H1 (cell line): Measurements from ENCODE around the gene PSMA5. TPM values are rescaled to one million over a fixed set of nuclear protein-coding genes. Genes with fewer than 3 reads are reported as not detected.
A peak's percentile ranks its signal among the peaks of the same experiment; 100 is the strongest.

Experiments used
- CTCF ChIA-PET: fragments of 300-600 bp; sonication (Branson Sonifier 250); formaldehyde crosslinking; loops from one replicate; lab custom pipeline; 2021; ENCODE audit not compliant: partially characterized antibody; lab: Charles Lee
- POLR2A ChIA-PET: fragments of 300-600 bp; sonication (Branson Sonifier 250); formaldehyde crosslinking; loops from one replicate; lab custom pipeline; 2021; ENCODE audit warnings: inconsistent platforms; ENCODE audit not compliant: partially characterized antibody; lab: Charles Lee
- DNase-seq, 2 experiments: peaks; one replicate each; pipeline versions ENCODE4 v3.0.0 to v3.0.0-alpha.2; 2010 to 2022; ENCODE audit warnings: low spot score in 2 of 2, low read depth in 1 of 2, mixed read lengths in 1 of 2
- FAIRE-seq: peaks from 2 replicates; lab custom pipeline; 2011; peaks lifted over from hg19 to GRCh38; lab: Jason Lieb, UNC
- H2AFZ ChIP-seq: 2 replicates; pipeline ENCODE4 v1.8.1; 2012; ENCODE audit warnings: low read length, inconsistent platforms
- H2AK5ac ChIP-seq: 2 replicates; pipeline ENCODE4 v1.6.1; 2013; ENCODE audit warnings: low read depth, low read length
- H2BK120ac ChIP-seq: replicated peaks from 2 replicates; pipeline ENCODE3; 2013; ENCODE audit warnings: low read depth, low read length, inconsistent platforms
- H2BK12ac ChIP-seq: 2 replicates; pipeline ENCODE4 v1.6.1; 2013; ENCODE audit warnings: low read depth, low read length
- H2BK15ac ChIP-seq: 2 replicates; pipeline ENCODE4 v1.6.1; 2013; ENCODE audit warnings: low read length
- H2BK20ac ChIP-seq: 2 replicates; pipeline ENCODE4 v1.6.1; 2013; ENCODE audit warnings: low read length
- H2BK5ac ChIP-seq: 2 replicates; pipeline ENCODE4 v1.6.1; 2013; ENCODE audit warnings: low read depth, low read length
- H3K14ac ChIP-seq: 2 replicates; pipeline ENCODE4 v1.6.1; 2013; ENCODE audit warnings: inconsistent platforms; ENCODE audit not compliant: insufficient read length
- H3K18ac ChIP-seq: 2 replicates; pipeline ENCODE4 v1.6.1; 2013; ENCODE audit warnings: low read length; ENCODE audit errors: extremely low read depth
- H3K23ac ChIP-seq: 2 replicates; pipeline ENCODE4 v1.6.1; 2013; ENCODE audit warnings: inconsistent platforms; ENCODE audit not compliant: insufficient read length
- H3K23me2 ChIP-seq: 2 replicates; pipeline ENCODE4 v1.6.1; 2013; ENCODE audit warnings: low read depth, low read length
- H3K27ac ChIP-seq: 2 replicates; pipeline ENCODE4 v1.6.1; 2011; ENCODE audit warnings: low read depth, low read length, inconsistent platforms
- H3K27me3 ChIP-seq, 4 experiments: replicated peaks in 1 of 4; 1 replicate in 1 of 4; 2 replicates in 3 of 4; pipeline versions ENCODE4 v1.6.1 to v1.8.1; 2011 to 2013; ENCODE audit warnings: low read length in 3 of 4, mild to moderate bottlenecking in 3 of 4, inconsistent platforms in 2 of 4, mixed read lengths in 2 of 4, moderate library complexity in 1 of 4; ENCODE audit not compliant: control insufficient read depth in 3 of 4, insufficient read depth in 3 of 4; ENCODE audit errors: extremely low read depth in 1 of 4
- H3K36me3 ChIP-seq, 4 experiments: 2 replicates each; pipeline versions ENCODE4 v1.6.1 to v1.8.1; 2011 to 2013; ENCODE audit warnings: mild to moderate bottlenecking in 4 of 4, low read length in 3 of 4, moderate library complexity in 2 of 4, control low read depth in 1 of 4, inconsistent platforms in 1 of 4; ENCODE audit not compliant: insufficient read depth in 4 of 4, control insufficient read depth in 2 of 4
- H3K4ac ChIP-seq: replicated peaks from 2 replicates; pipeline ENCODE3; 2013; ENCODE audit warnings: low read length, low read depth, mixed read lengths, inconsistent platforms; ENCODE audit not compliant: insufficient read length
- H3K4me1 ChIP-seq, 4 experiments: replicated peaks in 1 of 4; 1 replicate in 1 of 4; 2 replicates in 3 of 4; pipeline versions ENCODE4 v1.6.1 to v1.8.1; 2011 to 2013; ENCODE audit warnings: low read length in 3 of 4, inconsistent platforms in 2 of 4, mixed read lengths in 1 of 4; ENCODE audit not compliant: insufficient read depth in 4 of 4, control insufficient read depth in 3 of 4
- H3K4me2 ChIP-seq, 2 experiments: 2 replicates each; pipeline versions ENCODE4 v1.6.1 to v1.8.1; 2011 to 2013; ENCODE audit warnings: low read depth in 2 of 2, low read length in 2 of 2, control low read depth in 1 of 2, inconsistent platforms in 1 of 2, mild to moderate bottlenecking in 1 of 2; ENCODE audit not compliant: insufficient read depth in 1 of 2
- H3K4me3 ChIP-seq, 4 experiments: fragments of 200-600, 300-600 bp in 1 of 4; sonication (generic), shearing (Covaris generic), sonication (Bioruptor Twin) in 1 of 4; 2 replicates each; pipeline versions ENCODE4 v1.5.1 to v1.8.1; 2011 to 2016; ENCODE audit warnings: low read length in 4 of 4, low read depth in 3 of 4, control low read depth in 2 of 4, inconsistent platforms in 2 of 4, mild to moderate bottlenecking in 2 of 4, mixed read lengths in 1 of 4, moderate library complexity in 1 of 4; ENCODE audit not compliant: insufficient read depth in 2 of 4; ENCODE audit errors: extremely low read depth in 1 of 4
- H3K56ac ChIP-seq: replicated peaks from 2 replicates; pipeline ENCODE3; 2013; ENCODE audit warnings: low read depth, mild to moderate bottlenecking, mixed read lengths, low read length, inconsistent platforms; ENCODE audit not compliant: insufficient read length
- H3K79me1 ChIP-seq: 2 replicates; pipeline ENCODE4 v1.6.1; 2013; ENCODE audit warnings: low read depth, low read length, control low read depth
- H3K79me2 ChIP-seq, 2 experiments: 2 replicates each; pipeline versions ENCODE4 v1.6.1 to v1.8.1; 2012 to 2013; ENCODE audit warnings: low read length in 2 of 2, mild to moderate bottlenecking in 2 of 2, inconsistent platforms in 1 of 2; ENCODE audit not compliant: insufficient read depth in 2 of 2, control insufficient read depth in 1 of 2
- H3K9ac ChIP-seq, 4 experiments: replicated peaks in 1 of 4; 1 replicate in 1 of 4; 2 replicates in 3 of 4; pipeline versions ENCODE4 v1.6.1 to v1.8.1; 2011 to 2013; ENCODE audit warnings: low read depth in 3 of 4, low read length in 3 of 4, control low read depth in 2 of 4, mild to moderate bottlenecking in 2 of 4, moderate library complexity in 2 of 4, inconsistent platforms in 1 of 4; ENCODE audit errors: extremely low read depth in 1 of 4
- H3K9me3 ChIP-seq, 2 experiments: 2 replicates each; pipeline versions ENCODE4 v1.6.1 to v1.8.1; 2012 to 2013; ENCODE audit warnings: mild to moderate bottlenecking in 2 of 2, moderate library complexity in 2 of 2, control low read depth in 1 of 2, inconsistent platforms in 1 of 2, low read depth in 1 of 2, low read length in 1 of 2, mixed read lengths in 1 of 2; ENCODE audit not compliant: insufficient read depth in 2 of 2
- H4K20me1 ChIP-seq, 2 experiments: replicated peaks in 1 of 2; 2 replicates each; pipeline versions ENCODE3 to v1.8.1; 2011 to 2013; ENCODE audit warnings: inconsistent platforms in 2 of 2, low read length in 2 of 2, mild to moderate bottlenecking in 1 of 2; ENCODE audit not compliant: insufficient read depth in 2 of 2, control insufficient read depth in 1 of 2
- H4K5ac ChIP-seq: 2 replicates; pipeline ENCODE4 v1.6.1; 2013; ENCODE audit warnings: low read length, low read depth, mixed read lengths, inconsistent platforms; ENCODE audit not compliant: insufficient read length
- H4K8ac ChIP-seq: 2 replicates; pipeline ENCODE4 v1.8.0; 2013; ENCODE audit warnings: mild to moderate bottlenecking, moderate library complexity, low read length, inconsistent platforms; ENCODE audit not compliant: insufficient read depth; ENCODE audit errors: extremely low read depth
- H4K91ac ChIP-seq: replicated peaks from 2 replicates; pipeline ENCODE3; 2013; ENCODE audit warnings: low read length, mixed read lengths, inconsistent platforms; ENCODE audit not compliant: insufficient read length
- ASH2L ChIP-seq: fragments of 200-600, 300-600 bp; sonication (generic); IDR thresholded peaks from one replicate; pipeline ENCODE4 v1.7.1; 2017; ENCODE audit warnings: low read length
- BRCA1 ChIP-seq: IDR thresholded peaks from 2 replicates; pipeline ENCODE4 v1.6.1; 2012; ENCODE audit warnings: low read depth, low read length, improper control_type of control experiment
- EZH2 ChIP-seq: fragments of 200-600 bp; sonication (generic); IDR thresholded peaks from 2 replicates; pipeline ENCODE4 v1.7.1; 2012; ENCODE audit warnings: low read depth, mild to moderate bottlenecking, moderate library complexity, low read length, inconsistent platforms; ENCODE audit not compliant: severe bottlenecking
- JUND ChIP-seq: IDR thresholded peaks from 2 replicates; pipeline ENCODE4 v1.6.1; 2011; ENCODE audit warnings: mild to moderate bottlenecking, improper control_type of control experiment, low read length
- SIN3A ChIP-seq, 2 experiments: IDR thresholded peaks in 1 of 2; conservative IDR thresholded peaks in 1 of 2; 2 replicates each; pipeline ENCODE4 v1.6.1; 2011 to 2012; ENCODE audit warnings: low read length in 2 of 2, improper control_type of control experiment in 1 of 2, low read depth in 1 of 2, mild to moderate bottlenecking in 1 of 2
- WGBS, 2 experiments: shearing (Covaris generic) in 1 of 2; methylation state at CpG; one replicate each; pipeline versions ENCODE4 v1.1.6 to v1.1.7; 2013 to 2015; ENCODE audit warnings: low lambda C conversion rate in 2 of 2, mixed read lengths in 2 of 2, inconsistent platforms in 1 of 2, low coverage in 1 of 2, missing lambda C conversion rate in 1 of 2; ENCODE audit not compliant: insufficient replicate concordance in 2 of 2, insufficient coverage in 1 of 2, insufficient read length in 1 of 2; ENCODE audit errors: extremely low coverage in 1 of 2, missing lambda C conversion rate in 1 of 2; 5-methylcytosine and 5-hydroxymethylcytosine counted together
- polyA plus RNA-seq, 7 experiments: library from polyadenylated mRNA; depleted of rRNA in 3 of 7; stranded (reverse) in 5 of 7; unstranded in 2 of 7; fragments of >200 nt in 5 of 7; fragments of 200-250 nt in 2 of 7; gene quantifications; 1 replicate in 5 of 7; 2 replicates in 1 of 7; 4 replicates in 1 of 7; pipeline versions ENCODE4 v1.2.1 to v1.2.3, GENCODE V29; 2011 to 2013; ENCODE audit warnings: missing spikeins in 2 of 7, mixed read lengths in 2 of 7
- total RNA-seq: library from RNA; stranded (reverse); fragmentation: NEBNext Ultra II Directional; extraction: Animal tissue kit (Norgen Biotek cat#: 25700); gene quantifications from 2 replicates; pipeline ENCODE4 v1.2.1, GENCODE V29; 2021

The PSMA5 gene
- total and polyA plus RNA-seq, 2 of the 8 experiments (the other 6 are each of a cell fraction or from before 2014, with no cell fraction given): 140 to 166 TPM

DNA sequence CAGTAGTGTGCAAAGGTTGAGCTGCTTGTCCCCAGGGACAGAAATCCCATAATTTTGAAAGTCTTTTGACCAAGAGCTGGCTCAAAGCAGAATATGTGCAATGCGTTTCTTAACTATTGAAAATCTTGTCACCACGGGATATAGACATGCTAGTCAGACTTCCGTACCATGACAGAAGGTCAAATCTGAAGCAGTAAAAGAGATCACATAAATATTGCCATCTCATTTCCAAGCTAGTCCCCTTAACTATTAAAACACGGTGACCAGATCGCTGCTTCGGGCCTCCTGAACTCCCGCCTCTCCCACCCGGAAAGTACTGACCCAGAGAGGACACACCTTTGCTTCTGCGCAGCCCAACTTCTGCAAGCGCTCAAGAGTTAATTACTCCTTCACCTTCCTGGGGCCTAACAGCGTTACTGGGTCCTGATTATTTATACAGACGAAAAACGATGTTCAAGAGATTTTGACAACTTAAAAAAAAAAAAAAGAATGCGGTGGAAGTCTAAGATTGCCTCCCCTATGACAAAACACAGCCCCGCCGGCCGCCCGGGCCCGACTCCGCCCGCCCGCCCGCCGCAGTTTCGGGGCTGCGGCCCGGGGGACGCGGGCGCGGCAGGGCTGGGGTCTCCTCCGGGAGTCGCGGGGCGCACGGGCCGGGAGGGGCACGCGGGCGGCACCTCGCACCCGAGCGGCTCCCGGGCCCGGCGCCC is 29.2 kb downstream of the PSMA5 start:
- Histone ChIP-seq H3K56ac (no peak overlapping the region), H4K8ac (no peak overlapping the region), H2AK5ac (no peak overlapping the region), H2BK20ac (no peak overlapping the region), H3K79me2 (peaks cover 0 to 47% of the 10 kb centered on the region in 2 experiments; a peak in 3 of 4 replicates), H2AFZ (no peak overlapping the region), H4K20me1 (peaks cover 0 to 7% of the 10 kb centered on the region in 2 experiments), H2BK15ac (no peak overlapping the region), H3K4me3 (peak overlapping the region; percentile 59 to 83 (median 73)), H4K5ac (no peak overlapping the region), H3K23me2 (peaks cover 8% of the 10 kb centered on the region), H2BK120ac (no peak overlapping the region), H3K79me1 (no peaks in the 10 kb centered on the region), H4K91ac (no peak overlapping the region), H2BK5ac (no peak overlapping the region), H3K9me3 (no peaks in the 10 kb centered on the region), H2BK12ac (no peak overlapping the region), H3K14ac (no peak overlapping the region), H3K4me1 (peaks cover 3 to 10% (median 7%) of the 10 kb centered on the region in 4 experiments; a peak in 6 of 7 replicates), H3K4ac (no peak overlapping the region), H3K9ac (peak overlapping the region in 3 of 4 experiments; percentile 50 to 77 (median 67)), H3K18ac (no peak overlapping the region), H3K4me2 (peak overlapping the region; percentile 88 to 90), H3K27ac (no peak overlapping the region), H3K27me3 (no peaks in the 10 kb centered on the region), H3K23ac (no peak overlapping the region), H3K36me3 (peaks cover 0 to 4% (median under 1%) of the 10 kb centered on the region in 4 experiments; a peak in 2 of 8 replicates)
- FAIRE-seq: no peak
- CTCF ChIA-PET: interaction anchor here (0.9 to 7.5 kb wide), 12 partner anchors 10 to 195 kb away, joined by 3 to 113 read pairs (median 8); partner anchors contain the start of gene PSRC1
- TF ChIP-seq SIN3A (conservative IDR thresholded peaks at IDR 0.05 in 1 of 2, IDR thresholded peaks at IDR 0.05 in 1 of 2; ENCODE audit: low read depth in 1 of 2, low read length in 2 of 2) (no peak), BRCA1 (no peak), JUND (no peak), ASH2L (no peak), EZH2 (no peak)
- no peak for DNase-seq
- WGBS, 2 experiments: 4% methylated on average over 39 of the region's 46 CpGs; no CpG with 5 or more reads in 1 of the 2 experiments
- POLR2A ChIA-PET: interaction anchor here (1.4 to 3.4 kb wide), 7 partner anchors 13 to 120 kb away, joined by 4 to 18 read pairs (median 13); partner anchors contain the start of genes MYBPHL, PSMA5 and PSRC1
